ENCODE measurements around the gene DBP.
"Not testable (repeated sequence)": the region's sequence is repeated elsewhere in the genome, so short reads cannot be mapped to it uniquely, and the experiment has no call there.

Gene DBP

DNA sequence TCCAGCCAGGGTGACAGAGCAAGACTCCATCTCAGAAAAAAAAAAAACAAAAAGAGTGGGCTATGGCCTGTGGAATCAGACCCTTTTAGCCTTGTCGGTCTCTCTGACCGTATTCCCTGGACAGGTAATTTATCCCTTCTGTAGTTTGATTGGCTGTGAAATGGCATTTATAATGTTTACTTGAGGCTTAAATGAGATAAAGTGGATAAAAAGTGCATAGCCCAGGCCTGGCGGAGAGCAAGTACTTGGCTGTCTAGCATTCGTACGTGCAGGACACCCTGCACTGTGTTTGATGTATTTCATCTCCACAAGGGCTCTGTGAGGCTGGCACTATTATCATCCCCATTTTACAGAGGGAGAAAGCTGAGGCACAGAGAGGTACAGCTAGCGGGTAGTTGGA lies 28.6 kb upstream of the DBP start:
- no peak for DNase-seq (ENCODE audit: low read depth)

DNA sequence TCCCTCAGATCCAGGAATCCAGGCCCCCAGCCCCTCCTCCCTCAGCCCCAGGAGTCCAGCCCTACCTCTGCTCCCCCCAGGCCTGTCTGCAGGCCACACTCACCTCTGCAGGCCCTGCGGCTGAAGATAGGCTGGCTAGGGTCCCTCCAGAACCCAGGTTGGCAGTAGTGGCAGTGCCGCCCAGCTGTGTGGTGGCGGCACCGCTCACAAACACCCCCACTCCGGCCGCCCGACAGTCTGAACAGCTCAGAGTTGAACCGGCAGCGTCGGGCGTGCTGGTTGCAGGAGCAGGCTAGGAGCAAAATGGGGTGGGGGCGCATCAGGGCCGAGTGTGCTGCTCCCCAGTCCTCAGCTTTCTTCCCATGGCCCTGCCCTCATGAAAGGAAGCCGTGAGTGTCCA lies 27.3 kb upstream of the DBP start:
- DNase-seq (ENCODE audit: low read depth): no peak

DNA sequence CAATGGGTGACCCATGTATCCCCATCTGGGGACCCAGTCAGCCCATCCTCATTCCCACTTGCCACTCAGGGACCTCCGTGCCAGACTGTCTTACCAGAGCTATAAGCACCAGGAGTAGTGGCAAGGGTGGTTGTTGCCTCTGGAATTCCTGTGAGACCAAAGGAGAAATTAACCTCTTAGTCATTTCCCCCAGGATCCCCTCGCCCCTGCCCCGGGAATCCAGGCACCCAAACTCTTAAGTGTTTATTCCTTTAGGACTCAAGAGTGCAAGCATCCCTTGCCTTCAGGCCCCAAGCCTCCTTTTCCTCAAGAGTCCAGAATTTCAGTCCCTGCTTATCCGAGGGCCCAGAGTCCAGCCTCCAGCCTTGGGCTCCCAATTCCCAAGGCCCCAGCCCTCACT lies 26.5 kb upstream of the DBP start:
- no peak for DNase-seq (ENCODE audit: low read depth)

DNA sequence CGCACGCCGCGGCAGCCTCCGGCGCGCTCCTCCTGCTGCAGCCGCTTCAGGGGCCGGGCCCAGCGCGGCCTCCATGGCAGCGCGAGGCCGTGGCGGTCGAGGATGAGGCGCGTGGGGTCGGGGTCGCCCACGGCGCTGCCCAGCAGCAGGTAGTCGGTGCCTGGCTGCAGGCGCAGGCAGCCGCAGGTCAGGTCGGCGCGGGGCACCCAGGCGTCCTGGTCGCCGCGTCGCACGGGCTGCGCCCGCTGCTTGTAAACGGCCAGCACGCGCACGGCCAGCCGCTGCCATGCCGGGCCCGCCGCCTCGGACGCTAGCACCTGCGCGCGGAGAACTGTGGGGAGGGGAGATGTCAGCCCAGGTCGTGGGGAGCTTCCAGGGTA lies 24.5 kb upstream of the DBP start:
- DNase-seq (ENCODE audit: low read depth): no peak

DNA sequence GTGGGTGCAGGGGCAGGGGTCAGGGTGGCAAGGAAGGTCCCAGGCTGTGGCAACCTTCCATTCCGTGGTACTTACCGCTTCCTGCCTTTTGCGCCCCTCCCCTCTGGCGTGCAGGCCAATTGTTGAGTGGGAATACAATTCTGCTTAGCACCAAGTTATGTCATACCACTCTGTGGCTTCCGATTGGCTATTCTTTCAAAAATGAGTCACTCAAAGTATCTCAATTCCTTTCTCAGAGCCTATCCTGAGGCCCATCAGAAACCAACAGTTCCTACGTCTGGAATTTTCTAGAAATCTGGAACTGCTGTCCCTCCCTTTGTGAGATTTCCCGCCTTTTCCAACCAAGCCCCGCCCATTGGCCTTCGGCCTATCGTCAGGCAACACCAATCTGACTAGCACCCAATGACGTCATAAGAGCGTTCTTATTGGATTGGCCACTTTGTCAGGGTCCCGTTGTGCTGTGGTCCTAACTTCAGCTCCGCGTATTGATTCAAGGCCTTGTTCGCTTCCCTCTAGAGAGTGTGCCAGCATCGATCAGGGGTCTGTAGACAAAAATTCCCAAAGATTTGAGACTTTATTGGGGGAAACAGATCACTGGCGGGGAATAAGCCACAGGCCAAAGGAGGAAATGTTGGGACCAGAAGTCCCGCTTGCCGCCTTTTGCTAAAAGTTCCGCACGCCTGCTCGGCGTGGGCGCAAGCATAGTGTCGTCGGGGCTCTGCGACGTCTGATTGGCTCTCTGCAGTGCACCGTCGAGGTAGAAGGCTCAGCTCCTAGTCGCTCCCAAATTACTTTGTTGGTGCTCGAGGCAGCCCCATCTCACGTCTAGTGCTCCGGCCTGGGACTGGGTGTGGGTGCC lies 23.9 kb upstream of the DBP start:
- DNase-seq (ENCODE audit: low read depth): peak; percentile 90

DNA sequence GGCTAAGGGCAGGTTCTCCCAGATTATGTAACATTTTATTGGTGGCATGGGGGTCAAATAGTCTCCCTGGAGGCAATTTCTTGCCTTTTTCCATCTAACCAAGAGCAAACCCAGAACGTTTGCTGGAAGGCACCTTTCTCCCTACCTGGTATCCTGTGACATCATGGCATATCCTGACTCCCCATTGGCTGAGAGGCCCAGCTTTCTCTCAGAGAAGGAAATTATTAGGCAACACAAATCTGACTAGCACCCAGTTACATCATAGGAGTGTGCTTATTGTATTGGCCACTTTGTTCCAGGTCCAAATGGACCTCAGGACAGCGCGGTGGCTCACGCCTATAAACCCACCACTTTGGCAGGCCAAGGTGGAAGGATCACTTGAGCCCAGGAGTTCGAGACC lies 22.6 kb upstream of the DBP start:
- no peak for DNase-seq (ENCODE audit: low read depth)

DNA sequence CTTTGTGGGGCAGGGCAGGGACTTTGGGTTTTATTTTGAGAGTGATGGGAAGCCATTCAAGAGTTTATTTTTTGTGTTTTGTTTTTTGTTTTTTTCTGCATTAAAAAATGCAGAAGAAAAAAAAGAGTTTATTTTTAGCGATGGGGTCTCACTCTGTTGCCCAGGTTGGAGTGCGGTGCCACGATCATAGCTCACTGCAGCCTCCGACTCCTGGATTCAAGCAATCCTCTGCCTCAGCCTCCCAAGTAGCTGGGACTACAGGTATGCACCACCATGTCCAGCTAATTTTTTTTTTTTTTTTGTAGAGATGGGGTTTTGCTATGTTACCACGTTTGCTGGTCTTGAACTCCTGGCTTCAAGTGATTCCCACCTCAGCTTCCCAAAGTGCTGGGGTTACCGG lies 21.3 kb upstream of the DBP start:
- no peak for DNase-seq (ENCODE audit: low read depth)

DNA sequence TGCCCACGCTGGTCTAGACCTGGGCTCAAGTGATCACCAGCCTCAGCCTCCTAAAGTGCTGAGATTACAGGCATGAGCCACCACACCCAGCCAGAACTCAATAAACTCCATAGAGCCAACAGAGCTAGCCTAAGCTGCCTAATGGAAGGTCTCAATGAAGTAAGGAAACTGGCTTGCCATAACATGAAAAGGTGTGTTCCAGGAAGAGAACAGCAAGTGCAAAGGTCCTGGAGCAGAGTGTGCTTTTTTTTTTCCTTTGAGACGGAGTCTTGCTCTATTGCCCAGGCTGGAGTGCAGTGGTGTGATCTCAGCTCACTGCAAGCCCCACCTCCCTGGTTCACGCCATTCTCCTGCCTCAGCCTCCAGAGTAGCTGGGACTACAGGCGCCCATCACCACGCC lies 20.6 kb upstream of the DBP start:
- not testable (repeated sequence) for DNase-seq (ENCODE audit: low read depth)

DNA sequence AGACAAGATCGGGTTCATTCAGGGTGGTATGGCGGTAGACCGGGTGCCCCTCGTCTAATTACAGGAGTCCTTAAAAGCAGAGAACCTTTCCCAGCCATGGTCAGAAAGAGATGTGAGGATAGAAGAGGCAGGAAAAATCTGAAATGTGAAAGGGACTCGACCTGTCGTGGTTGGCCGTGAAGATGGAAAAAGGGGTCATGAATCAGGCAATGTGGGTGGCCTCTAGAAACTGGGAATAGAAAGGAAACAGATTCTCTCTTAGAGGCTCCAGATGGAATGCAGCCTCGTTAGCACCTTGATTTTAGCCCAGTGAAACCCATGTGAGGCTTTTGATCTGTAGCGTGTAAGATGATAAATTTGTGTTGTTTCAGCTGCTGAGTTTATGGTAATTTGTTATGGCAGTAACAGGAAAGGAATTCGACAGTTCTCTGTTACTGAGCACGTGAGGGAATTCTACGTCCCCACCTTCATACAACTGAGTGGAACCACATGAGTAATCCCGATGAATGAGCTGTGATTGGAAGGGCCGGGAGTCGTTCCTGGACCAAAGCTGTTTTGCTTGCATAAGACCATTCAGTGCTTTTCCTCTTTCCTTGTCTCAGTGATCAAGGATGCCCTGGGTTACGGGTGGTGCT lies 19.8 kb upstream of the DBP start:
- no peak for DNase-seq (ENCODE audit: low read depth)

DNA sequence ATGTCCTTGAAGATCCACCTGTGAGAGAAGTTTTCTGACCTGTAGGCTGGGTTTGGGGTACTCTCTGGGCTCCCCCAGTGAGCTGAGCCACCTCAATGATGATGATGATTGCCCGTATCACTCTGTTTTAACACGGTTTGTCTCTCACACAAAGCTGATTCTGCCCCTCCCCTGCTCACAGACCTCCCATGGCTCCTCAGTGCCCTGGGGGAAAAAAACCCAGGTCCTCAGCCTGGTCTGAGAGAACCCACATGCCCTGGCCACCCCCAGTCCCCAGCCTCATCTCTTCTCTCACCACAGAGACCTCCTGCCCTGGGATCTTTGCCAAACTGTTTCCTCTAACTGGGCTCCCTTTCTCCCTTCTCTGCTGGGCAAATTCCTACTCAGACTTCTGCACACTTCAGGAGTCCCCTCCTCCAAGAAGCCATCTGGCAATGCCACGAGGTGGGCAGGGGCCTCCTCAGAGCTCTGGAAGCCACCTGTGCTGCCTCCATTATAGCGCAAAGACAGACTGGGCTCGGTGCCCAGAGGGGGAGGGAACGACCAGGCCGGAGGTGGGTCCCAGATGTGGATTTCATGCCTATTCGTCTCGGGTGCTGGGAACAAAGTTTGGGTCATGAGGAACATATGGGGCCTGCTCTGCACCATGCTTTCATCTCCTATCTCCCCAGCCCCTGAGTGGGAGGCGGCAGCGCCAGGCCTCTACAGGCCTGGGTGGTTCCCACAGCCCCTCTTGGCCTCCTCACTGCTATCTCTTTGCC lies 17.3 kb upstream of the DBP start:
- no peak for DNase-seq (ENCODE audit: low read depth)

DNA sequence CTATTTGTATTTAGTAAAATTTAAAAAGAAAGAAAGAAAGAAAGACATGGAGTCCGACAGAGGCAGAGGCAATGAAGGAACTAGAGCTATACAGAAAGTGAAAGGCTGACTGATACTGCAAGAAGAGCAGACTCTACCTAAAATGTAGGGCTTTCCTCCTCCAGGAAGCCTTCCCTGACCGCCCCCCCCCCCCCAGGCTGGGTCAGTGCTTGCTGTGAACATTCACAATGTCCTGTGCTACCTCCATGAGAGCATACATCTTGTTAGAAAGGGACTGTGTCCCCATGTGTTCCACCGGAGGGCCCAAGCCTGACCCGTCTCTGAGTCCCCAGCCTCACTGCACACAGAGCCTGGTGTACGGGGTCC lies 14.5 kb upstream of the DBP start:
- no peak for DNase-seq (ENCODE audit: low read depth)

DNA sequence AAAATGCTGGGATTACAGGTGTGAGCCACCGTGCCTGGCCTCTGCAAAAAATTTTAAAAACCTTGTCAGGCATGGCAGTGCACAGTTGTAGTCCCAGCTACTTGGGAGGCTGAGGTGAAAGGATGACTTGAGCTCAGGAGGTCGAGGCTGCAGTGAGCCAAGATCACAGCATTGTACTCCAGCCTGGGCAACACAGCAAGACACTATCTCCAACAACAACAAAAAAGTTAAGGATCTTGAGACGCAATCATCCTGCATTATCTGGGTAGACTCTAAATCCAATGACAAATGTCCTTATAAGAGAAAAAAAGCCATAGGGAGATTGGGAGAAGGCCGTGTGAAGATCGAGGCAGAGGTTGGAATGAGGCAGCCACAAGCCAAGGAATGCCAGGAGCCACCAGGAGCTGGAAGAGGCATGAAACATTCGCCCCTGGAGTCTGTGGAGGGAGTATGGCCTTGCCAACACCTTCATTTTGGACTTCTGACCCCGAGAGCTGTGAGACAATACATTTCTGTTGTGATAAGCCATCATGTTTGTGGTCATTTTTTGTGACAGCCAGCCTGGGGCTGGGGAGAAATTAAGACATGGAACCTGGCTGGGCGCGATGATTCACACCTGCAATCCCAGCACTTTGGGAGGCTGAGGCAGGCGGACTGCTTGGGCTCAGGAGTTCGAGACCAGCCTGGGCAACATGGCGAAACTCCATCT lies 13.9 kb upstream of the DBP start:
- DNase-seq (ENCODE audit: low read depth): no peak

DNA sequence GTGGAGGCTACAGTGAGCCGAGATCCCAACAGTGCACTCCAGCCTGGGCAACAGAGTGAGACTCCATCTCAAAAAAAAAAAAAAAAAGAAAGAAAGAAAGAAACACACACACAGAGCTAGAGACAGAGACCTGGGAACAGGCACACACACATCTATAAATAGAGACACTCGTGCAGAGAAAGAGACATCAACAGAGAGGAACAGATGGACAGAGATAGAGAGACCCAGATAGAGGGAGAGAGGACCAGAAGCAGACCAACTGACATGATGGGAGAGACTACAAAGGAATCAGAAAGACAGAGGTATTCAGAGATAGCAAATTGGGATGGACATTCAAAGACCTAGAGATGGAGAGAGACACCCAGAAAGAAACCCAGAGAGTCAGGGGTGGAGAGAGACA lies 11.0 kb upstream of the DBP start:
- DNase-seq (ENCODE audit: low read depth): no peak

DNA sequence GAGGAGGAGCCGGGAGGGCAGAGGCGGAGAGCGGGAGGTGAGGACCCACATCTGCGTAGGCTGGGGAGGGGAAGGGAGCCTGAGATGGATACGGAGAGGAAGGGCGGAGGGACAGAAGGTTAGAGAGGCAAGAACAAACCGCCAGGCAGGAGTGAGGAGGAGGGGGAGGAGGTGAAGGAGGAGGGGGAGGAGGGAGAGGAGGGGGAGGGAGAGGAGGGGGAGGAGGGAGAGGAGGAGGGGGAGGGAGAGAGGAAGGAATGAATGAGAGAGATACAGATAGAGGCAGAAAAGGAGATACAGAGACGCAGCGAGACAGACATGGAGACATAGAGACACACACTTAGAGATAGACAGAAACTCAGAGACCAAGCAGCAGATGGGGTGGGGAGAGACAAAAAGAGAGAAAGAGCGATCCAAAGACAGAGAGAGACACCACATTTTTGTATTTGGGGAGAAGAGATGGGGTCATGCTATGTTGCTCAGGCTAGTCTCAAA lies 9.6 kb upstream of the DBP start:
- peak; percentile 96 for DNase-seq (ENCODE audit: low read depth)

DNA sequence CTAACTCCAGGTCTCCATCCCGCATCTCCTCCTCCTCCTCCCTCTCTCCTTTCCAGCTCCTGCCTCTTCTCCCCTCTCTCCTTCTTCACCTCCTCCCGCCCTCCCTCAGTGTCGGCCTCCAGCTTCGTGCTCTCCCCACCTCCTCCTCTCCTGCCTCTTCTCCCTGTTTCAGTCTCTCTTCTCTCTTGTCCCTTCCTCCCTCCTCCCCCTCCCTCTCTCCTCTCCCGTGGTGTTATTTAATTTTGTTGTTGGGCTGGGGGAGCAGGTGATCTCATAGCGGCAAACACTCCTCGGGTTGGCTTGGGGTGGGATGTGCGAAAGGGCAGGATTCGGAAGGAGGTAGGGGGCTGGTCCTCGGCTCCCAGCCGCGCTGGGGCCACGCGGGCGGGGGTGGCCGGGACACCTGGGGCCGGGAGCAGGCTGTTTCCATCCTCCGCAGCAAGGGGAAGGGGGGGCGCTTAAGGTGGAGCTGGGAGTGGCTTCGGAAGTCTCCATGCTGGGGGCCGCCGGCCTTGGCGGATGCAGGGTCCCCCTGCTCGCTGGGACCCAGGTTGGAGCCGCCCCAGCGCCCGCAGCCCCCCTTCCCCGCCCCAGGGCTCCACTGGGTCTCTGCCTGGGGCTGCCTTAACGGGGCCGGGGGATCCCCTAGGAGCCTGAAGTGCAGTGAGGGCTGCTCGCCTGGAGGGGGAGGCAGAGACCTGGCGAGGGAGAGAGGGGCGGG lies 9.0 kb upstream of the DBP start, which contains the start of gene CA11:
CA11 (minus strand) TSS at position 187 of the 721 bp plus-strand sequence. CDS start 555 bp downstream, outside the sequence.
- no peak for DNase-seq (ENCODE audit: low read depth)

DNA sequence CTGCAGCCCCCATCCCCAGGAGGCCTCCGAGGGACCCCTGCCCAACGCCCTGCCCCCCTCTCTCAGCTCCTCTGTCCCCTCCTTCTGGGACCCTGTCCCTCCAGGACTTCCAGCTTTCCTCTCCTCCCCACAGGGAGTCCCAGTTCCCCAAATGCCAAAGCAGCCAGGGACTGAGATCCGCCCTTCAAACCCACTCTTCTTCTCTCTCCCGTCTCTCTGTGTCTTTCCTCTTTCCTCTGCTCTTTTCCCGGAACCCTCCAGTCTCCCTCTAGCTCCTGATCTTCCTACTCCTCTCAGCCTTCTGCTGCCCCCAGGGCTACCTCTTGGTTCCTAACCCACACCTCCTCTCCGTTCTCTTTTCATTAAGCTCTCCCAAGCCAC lies 8.4 kb upstream of the DBP start:
- DNase-seq (ENCODE audit: low read depth): no peak

DNA sequence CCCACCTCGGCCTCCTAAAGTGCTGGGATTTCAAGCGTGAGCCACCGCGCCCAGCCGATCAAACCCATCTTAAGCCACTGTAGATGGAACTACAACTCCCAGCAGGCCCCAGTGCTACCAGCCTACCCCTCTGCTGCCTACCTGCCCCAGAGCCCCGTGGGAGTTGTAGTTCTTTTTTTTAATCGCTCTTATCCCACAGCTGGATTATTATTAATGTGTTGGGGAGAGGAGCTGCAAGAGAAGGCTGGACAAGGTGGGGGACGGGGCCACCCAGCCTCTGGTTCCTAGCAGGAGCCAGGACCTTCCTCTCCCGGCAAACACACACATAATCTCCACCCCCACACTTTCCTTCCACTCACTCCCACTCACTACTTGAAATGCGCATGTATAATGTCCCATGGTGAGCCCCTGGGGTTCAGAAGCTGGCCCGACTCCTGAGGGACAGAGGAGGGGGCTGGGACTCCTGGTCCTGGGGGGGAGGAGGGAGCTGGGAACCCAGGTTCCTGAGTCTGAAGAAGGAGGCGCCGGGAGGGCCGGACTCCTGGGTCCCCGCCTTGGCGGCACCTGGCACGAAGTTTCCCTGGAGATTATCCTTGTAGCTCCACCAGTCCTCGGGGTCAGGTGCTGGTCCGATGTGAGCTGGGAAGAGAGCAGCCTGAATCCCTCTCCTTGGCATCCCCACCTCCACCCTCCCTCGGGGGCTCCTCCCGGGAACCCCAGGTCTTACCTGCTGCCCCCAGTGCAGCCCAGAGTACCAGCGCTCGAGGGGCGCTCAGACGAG lies 7.8 kb upstream of the DBP start:
- no peak for DNase-seq (ENCODE audit: low read depth)

DNA sequence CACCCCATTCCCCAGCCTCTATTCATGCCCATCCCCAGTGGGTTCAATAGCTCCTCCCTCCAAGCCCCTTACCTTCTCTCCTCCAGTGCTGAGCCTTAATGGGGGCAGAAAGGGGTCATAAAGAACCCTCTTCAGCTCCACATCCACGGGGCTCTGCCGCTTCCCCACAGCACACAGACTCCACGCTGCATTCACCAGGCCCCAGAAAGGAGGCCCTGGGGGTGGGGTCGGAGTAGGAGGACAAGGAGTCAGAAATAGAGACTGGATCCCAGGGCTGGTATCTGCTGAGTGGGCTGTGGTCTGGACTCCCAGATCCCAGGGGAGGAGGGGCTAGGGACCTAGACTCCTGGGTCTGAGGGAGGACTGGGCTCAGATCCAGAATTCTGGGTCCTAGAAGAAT lies 7.2 kb upstream of the DBP start:
- no peak for DNase-seq (ENCODE audit: low read depth)

DNA sequence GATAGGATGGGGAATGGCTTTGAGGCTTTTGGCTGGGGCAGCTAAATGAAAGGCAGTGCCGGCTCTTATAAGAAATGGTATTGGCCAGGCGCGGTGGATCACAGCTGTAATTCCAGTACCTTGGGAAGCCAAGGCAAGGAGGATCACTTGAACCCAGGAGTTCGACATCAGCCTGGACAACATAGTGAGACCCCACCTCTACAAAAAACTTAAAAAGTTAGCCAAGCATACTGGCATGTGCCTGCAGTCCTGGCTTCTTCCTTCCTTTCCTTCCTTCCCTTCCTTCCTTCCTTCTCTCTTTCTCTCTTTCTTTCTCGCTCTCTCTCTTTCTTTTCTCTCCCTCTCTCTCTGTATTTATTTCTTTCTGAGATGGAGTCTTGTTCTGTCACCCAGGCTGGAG lies 5.7 kb upstream of the DBP start:
- no peak for DNase-seq (ENCODE audit: low read depth)

DNA sequence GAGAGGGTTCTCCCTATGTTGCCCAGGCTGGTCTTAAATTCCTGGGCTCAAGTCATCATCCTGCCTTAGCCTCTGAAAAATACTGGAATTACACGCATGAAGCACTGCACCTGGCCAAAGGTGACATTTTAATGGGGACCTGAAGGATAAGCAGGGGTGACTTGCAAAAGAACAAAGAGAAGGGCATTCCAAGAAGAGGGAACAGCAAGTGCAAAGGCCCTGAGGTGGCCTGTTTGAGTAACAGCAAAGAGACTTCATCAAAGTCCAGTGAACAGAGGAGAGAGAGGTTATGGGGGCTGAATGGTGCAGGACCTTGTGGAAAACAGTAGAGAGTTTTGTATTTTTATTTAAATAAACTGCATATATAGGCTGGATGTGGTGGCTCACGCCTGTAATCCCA lies 4.7 kb upstream of the DBP start:
- DNase-seq (ENCODE audit: low read depth): no peak

All from CMK (cell line).